ENCODE measurements around the gene HOXD8.

The HOXD8 gene

DNA sequence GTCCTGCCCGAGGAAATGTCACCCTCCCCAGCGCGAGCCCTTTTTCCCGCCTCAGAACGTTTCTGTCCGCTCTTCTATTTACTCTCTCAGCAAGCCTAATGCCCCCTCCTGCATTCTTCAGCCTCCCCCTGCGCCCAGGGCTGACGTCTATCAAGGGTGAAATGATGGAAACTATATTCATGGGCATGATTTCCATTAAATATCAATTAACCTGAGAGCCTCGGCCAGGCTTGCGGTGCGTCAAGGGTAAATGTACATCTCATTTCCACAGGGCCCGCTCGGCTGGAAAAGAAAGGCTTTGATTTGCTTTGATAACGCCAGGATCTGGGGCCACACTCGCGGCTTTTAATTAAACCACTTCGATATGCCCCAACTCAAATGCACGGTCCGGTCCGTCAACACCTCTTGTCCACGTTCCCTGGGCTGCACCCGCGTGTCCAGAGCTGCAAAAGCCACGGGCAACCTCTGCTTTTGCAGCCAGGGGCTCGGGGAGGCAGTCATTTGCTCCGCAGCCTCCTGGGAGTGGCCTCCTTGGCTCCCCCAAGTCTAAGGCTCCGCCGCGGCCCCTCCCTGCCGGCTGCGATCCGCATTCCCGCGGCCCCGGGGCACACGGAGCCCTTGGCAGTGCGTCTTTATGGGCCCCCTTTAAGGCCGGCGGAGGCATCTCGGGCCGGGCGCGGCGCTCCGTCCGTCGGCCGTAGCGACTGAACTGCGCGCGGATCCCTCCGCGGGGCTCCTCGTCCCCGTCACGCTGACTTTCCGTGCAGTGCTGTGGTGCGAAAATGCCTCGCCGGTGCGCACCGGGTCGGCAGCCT is at the start of gene HOXD8:
Gene HOXD8, plus strand, starts transcription at position 724 of the 815 bp plus-strand sequence. CDS start 662 bp downstream, outside the sequence.
- no peak for DNase-seq (ENCODE audit: low spot score)

DNA sequence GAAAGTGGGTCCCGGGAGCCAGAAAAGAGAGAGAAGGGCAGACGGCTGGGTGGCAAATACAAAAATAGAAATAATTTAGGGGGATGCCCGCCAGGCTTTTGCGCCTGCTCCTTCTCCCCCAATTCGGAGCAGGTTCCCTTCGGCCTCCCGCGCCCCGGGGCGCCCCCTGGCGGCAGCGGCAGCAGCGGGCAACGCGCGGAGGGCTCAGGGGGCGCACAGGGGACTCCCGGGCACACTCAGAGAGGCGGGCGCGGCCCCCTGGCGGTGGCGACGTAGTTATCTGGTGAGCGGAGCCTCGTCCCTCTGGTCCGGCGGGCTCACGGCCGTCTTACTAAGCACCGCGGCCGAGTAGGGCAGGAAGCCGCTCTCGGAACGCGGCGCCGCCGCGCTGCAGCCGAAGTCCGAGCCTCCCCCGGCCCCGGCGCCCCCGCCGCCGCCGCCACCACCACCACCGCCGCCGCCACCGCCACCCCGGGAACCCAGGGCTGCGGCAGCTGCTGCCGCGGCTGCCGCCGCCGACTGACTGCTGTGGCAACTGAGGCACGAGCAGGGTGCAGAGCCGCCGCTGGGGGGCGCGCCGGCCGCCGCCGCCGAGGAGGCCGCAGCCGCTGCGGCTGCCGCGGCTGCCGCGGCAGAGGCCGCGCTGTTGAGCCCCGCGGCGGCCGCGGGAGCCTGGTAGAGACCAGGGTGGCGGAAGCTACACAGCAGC is 49.5 kb upstream of the HOXD8 start:
- DNase-seq (ENCODE audit: low spot score) = peak; percentile 57

DNA sequence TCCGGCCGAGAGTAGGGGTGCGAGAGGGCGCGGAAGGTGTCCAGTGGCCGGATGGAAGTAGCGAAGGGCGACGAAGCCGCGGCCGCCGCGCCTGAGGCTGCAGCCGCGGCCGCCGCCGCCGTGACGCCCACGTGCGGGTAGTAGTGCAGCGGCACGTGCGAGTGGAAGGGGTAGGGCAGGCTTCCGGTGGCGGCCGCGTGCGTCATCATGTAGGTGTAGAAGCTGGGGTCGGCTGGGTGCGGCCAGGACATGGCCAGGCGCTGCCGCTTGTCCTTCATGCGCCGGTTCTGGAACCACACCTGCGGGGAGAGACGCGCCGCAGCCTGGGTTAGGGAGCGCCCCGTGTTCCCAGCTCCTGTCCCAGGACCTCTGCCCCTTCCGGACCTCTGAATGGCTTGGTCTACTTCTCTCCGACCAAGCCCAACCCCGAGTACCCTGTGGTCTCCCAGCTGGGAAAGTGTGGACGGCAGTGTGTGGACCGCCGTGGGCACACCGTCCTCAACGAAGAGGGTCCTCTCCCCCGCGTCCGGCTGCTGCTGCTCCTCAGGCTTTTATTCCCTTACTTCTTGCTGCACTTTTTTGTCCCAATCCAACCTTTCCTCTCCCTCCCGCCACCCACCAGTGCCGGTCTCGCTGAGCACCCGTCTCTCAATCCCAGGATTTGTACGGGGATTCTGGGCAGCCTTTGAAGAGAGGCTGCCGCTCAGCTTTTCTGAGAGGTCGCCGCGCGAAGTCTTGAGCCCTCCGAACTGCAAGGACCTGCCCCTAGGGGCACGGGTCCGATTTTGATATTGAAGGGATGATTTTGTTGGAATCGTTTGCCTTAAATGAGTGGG is 48.7 kb upstream of the HOXD8 start:
- DNase-seq (ENCODE audit: low spot score) = no peak

DNA sequence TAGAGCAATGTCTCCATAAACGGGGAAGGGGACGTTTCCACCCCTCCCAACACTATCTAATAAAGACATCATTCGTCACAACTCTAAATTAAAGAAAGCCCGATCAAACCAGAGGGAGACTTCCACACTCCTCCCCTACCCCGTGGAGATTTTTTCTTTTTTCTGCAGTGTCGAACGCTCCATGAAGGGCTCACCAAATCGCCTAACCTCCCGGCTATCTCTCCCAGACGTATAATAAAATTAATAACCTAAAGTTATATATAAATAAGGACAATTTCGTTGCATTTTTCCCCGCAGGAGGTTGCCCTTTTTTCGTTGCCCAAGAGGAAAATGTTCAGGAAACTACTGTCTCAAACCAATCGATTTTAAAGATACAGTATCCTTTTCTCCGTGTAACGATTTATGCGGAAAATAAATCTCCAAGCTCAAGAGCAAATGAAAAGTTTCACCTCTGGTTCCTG is 48.1 kb upstream of the HOXD8 start:
- DNase-seq (ENCODE audit: low spot score) = no peak

DNA sequence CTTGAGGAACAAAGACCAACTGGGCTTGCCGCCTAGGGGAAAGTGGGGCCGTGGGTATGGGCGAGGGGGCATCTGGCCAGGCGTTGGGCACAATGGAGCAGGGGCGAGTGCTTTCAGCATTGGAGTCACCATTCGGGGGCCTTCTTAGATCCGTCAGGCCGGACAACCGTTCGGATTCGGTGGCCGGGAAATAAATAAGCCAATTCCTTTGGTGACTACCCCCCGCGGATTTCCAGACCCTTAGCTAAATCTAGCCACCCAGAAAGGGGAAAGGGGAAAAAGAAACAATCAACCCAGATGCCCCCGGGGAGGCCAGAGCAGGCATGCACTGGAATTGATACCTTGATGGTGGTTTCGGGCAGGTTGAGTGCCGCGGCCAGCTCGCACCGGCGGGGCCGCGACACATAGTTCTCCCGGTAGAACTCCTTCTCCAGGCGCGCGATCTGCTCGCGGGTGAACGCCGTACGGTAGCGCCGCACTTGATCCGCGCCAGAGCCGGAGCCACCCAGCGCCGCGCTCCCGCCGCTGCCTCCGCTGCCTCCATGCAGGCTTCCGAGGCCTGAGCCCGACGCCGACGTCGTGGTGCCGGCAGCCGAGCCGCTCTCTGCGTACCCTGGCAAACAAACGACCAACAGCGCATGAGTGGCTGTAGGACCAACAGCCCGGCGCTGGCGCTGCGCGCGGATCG is 47.5 kb upstream of the HOXD8 start:
- no peak for DNase-seq (ENCODE audit: low spot score)

DNA sequence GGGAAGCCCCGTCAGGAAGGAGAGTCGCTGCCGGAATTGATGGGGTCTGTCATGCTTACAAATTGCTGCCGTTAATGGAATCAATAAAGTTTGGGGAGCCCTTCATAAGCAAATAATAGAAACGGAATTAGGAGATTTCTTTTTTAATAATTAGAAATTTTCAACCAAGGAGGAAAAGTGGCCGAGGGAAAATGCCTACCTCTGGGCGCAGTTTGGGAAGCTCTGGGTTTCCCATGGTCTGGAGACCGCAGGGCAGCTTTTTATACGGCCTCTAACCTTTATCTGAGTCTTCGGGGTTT is 47.0 kb upstream of the HOXD8 start:
- DNase-seq (ENCODE audit: low spot score) = no peak

DNA sequence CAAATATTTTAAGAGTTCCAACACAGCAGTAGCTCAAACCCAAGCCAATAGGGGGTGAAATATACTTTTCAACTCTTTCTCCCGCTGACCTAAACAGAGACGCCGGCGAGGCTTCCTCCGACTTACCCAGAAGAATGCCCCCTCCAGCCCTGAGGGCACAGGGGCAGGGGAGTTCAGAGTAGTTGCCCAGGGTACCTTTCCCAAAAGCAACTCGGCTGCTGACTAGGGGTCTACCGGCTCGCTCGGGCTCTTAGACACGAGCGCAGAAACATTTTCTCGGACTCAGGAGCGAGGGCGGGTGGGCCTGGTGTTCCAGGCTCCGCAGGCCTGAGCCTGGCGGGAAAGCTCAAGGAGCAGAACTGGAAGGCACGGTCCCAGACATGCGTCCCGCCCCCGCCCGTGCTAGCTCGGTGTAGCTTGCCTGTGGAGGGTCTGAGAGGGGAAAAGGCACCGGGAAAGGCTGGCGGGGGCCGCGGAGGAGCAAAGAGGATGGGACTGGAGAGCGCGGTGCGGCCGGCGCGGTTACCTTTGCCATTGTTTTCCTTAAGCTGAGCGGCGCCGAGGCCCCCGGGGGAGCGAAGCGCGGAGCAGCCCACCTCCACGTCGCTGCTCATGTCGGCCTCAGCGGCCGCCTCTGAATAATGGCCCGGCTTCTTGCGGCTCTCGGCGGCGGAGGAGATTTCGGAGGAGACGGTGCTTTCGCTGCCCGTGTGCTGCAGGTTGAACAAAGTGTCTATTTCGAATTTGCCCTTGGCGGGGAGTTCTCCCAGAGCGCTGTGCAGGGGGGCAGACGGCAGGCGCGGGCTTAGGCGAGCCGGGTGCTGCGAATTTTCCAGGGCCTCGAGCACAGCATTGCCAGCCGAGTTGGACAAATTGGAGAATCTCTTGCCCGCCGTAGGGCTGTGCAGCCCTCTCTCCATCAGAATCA is 46.4 kb upstream of the HOXD8 start:
- no peak for DNase-seq (ENCODE audit: low spot score)

DNA sequence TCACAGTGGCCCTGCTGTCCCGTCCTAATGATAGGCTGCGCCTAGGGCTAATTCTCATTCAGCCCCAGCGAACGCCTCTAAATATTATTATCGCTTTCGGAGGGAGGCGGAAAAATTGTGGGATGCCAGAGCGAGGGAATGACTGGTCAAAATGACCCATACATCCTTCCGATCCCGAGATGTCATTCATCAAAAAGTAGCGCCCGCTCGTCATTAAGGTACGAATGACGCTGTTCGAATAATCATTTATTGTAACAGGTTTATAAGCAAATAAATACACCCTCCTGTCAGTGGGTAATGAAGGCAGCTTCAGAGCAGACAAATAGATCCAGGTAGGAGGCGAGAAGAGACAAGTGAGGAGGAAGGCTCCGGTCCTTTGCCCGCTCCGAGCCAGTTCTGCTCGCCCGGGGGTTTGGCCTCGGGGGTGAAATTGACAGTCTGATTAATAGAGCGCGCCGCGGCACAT is 45.7 kb upstream of the HOXD8 start, which contains the start of gene EVX2:
Gene EVX2, minus strand, starts transcription at position 167 of the 466 bp plus-strand sequence. CDS start 186 bp downstream, outside the sequence.
- no peak for DNase-seq (ENCODE audit: low spot score)

DNA sequence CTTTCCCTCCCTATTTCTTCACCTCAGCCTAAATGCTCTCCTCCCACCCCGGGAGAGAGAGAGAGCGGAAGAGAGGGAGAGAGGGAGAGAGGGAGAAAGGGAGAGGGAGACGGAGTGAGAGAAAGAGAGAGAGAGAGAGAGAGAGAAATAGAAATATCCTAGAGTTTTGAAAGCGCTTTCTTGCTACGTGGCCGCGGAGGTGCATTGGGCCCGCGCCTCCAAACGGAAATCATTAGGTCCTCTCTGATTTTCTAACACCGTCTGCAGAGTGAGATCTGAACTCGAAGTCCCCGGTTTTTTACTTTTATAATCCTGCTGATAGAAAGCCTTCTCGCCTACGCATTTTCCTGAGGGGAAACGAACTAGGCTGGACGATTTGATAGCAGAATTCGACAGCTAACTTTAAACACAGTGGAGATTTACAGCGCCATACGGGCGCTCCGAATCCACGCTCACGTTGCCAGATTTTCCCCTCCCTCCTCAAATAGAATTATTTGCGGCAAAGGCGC is 44.8 kb upstream of the HOXD8 start:
- no peak for DNase-seq (ENCODE audit: low spot score)

DNA sequence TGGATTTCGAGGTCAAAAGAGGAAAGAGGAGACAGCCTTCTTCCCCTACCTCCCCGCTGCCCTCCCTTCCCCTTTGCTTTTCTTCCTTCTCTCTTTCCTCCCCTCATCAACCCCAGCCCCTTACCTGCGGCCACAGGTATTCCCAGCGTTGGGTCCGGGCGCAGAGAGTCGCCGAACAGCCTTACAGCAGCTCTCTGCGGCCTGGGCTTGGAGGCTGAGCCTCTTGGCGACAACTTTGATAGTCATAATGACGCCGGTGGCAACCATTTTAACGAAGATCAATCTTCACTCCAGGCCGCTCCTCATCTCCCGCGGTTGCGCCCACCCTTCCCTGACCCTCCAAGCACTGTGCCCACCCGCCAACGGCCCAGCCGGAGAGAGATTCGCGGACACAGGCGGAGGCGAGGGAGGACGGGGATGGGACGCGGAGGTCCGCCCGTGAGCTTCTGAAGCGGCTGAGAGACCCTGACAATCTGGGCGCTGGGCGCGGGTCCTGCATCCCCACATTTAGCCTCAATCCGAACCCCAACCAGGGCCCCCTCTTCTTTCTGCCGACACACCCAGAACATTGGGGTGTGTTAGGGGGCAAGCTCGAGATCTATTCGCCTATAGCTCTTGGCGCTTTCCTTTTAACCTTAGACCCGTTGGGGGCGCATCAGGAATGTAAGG is 44.3 kb upstream of the HOXD8 start:
- DNase-seq (ENCODE audit: low spot score) = no peak

DNA sequence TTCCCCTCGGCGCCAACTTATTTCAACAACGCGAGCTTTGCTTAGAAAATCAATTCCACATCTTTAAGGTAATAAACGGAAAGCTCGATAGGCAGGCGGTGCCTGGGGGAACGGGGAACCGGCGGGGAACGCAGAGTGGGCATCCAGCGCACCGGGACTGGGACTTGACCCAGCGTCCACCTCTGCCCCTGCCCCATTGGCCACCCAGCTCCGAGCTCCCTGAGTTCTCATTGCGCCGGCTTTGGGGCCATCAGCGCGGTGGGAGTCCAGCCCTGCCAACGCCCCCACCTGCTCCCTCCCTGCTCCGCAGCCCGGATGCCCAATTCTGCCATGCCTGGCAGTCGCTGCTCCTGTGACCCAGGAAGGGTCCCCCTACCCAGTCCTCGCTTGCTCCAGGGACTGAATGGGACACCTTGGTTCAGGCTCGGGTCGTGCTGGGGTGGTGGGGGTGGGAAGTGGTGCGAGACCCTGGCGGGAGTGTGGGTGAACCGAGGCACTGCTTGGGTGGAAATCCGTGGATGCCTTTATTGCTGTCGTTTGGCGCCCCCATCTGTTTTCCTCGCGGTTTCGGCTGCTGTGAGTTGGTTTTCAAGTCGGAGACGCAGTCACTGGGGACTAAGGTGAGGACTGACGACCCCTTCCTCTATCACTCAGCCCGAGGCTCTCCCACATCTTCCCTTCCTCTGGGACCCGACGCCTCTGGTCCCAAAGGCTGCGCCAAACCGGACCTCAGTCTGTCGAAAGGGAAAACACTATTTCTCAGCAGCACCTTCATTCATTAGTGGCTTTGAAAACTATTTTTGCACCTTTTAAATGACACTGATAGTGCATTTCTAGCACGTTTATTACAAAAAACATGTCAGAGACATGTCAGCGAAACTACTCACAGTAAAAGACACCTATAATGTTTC is 43.4 kb upstream of the HOXD8 start:
- DNase-seq (ENCODE audit: low spot score) = peak; percentile 8

DNA sequence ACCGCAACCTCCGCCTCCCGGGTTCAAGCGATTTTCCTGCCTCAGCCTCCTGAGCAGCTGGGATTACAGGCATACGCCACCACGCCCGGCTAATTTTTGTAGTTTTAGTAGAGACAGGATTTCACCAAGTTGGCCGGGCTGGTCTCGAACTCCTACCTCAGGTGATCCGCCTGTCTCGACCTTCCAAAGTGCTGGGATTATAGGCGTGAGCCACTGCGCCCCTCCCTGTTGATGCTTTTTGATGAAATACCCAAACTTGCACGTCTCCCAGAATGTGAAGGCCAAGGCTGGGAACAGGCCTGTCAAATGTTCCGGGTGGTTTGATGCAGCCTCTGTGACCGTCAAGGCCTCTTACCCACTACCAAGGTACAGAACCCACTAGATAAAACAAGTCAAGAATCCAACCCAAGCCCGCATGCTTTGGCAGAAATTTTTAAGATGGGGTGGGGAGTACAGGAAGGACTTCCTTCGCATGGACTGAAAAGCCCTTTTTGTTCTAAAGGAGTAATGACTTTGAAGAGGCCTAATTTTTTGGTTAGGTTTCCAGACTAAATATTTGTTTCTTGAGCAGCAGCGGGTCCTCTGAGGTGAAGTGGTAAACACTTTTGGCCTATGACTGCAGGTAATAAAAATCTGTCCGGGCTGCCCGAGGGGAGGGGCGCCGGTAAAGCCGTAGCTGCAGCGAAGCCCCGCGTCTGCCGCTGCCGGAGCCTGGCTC is 42.0 kb upstream of the HOXD8 start:
- DNase-seq (ENCODE audit: low spot score) = no peak

DNA sequence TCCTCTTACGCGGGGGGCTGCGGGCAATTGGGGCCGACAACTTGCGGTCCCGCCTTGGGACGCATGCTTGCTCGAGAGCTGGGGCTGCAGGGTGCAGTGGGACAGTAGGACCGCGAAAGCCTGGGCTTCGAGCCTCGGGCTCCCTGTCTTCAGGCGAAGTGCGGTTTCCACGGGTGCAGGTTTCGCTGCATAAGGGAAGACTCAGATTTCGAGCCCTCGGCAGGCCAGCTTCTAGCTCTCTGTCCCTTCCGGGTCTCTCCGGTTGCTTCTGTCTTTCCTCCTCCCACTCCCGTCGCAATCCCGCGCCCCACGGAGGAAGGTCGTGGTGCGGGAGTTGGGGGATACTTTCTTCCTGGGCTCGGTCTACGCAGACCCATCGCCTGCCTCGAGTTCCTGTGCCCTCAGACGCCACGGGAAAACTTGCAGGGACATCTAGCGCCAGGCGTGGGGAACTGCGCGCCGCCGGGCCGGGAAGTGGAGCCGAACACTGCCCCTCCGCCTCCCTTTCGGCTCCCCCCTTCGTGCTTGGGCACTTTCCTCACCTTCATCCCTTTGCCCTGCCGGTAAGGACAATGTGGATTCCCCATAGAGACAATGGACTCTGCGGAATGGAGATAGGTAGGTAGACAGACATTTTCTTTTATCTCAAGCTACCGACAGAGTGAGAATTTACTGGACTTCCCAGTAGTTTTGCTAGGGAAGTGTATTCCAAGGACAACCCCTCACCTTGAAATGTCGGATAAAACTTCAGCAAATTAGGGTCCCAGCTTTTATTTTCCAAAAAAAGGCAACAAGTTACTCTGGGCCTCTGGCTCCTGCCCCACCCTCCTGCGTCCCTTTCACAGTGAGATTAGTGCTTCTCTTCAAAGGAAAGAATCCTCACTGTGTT is 41.2 kb upstream of the HOXD8 start:
- no peak for DNase-seq (ENCODE audit: low spot score)

DNA sequence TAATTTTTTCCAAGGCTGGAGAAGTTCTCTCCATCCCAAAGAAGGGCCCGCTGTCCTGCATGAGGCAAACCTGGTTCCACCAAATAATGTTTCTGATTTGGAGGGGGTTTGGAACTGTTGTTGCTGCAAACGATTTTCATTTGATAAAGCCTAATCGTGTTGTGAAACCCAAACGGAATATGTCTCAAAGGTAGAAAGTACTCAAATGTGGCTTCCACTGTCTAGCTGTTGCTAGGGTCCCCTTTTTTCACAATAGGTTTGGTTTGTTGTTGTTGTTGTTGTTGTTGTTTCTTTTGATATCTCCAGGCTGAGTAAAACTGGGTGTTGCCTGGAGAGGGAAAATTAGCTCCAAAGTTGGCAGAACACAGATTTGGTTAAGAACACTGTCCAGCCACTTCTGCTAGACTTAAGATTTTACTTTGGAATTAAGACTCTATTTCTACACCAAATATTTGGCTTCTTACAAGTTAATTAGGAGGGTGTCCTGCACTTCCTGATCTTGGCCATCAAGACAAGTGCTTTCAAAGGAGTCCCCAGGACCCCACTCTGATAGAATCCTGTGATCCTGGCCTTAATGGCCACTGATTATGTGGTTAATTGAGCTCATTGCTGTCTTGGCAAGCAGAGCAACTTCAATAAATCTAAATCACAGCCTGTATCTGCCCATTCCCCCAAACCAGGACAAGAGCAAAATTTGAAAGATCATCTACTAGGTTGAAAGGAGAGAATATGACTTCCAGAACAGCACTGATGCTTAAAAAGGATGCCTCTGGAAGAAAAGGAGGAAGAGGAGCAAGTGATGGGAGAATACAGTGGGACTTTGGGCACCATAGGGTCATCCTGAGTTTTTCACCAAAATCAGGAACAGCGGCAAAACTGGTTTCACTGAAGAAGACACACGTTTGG is 40.3 kb upstream of the HOXD8 start:
- DNase-seq (ENCODE audit: low spot score) = no peak

DNA sequence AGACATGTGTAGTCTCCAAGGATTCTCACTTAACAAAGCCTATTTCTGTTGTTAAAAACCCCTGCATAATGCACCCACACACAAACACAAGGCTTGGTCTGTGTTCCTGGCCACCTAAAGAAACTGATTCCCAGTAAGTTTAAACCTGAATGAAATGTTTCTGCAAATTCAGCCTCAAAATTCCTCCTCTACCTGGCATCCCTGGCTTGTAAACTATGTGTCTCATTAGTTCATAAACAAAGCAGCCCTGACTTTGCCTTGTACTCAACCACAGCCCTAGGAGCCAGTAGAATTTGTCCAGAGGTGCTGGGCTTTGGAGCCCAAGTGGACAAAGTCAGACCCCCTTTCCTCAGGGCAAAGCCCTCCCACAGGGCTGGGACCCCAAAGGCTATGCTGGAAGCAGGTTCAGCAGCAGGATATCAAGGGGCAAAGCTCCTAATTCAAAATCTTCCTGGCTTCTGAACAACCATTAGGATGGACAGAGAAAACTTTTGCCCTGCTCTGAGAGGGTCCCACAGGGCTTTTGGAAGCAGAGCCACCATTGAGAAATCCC is 39.6 kb upstream of the HOXD8 start:
- no peak for DNase-seq (ENCODE audit: low spot score)

DNA sequence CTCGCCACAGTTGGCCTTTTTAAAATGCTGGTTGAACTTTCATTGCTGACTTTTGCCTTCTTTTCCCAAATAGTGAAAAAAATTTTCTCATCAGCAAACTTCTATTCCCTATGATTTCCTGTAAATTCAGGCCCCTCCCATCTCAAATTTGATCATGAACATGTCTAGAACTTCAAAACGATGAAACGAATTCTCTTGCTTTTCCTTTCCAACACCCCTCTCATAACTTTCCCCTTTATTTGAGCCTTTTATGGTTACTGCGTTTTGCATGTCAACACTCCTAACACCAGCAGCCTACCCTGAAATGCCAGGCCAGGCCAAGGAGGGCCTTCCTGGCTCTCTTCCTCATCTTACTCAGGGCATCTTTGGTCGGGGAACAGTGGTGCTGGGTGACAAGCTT is 38.6 kb upstream of the HOXD8 start:
- no peak for DNase-seq (ENCODE audit: low spot score)

Measured in hematopoietic multipotent progenitor cell treated with erythropoietin and hydrocortisone succinate and interleukin-3 and kit ligand, for 17 days (in vitro differentiated cells).